ENCODE data around the gene ACAA1.
"Not testable (repeated sequence)": the region's sequence is repeated elsewhere in the genome, so short reads cannot be mapped to it uniquely, and the experiment has no call there.

The ACAA1 gene

GRCh38 chr3:38163117-38163840 lies 26.4 kb upstream of the ACAA1 start:
- no peak for DNase-seq (ENCODE audit: low read depth)
- peak; percentile 5 for TF ChIP-seq CTCF (IDR thresholded peaks at IDR 0.05; ENCODE audit: low read length, missing control alignments)
- no peak overlapping the region for H3K4me3 ChIP-seq (replicated peaks; ENCODE audit: low read depth, low read length)

GRCh38 chr3:38160704-38161103 lies 23.8 kb upstream of the ACAA1 start:
- not testable (repeated sequence) for DNase-seq (ENCODE audit: low read depth)

DNA sequence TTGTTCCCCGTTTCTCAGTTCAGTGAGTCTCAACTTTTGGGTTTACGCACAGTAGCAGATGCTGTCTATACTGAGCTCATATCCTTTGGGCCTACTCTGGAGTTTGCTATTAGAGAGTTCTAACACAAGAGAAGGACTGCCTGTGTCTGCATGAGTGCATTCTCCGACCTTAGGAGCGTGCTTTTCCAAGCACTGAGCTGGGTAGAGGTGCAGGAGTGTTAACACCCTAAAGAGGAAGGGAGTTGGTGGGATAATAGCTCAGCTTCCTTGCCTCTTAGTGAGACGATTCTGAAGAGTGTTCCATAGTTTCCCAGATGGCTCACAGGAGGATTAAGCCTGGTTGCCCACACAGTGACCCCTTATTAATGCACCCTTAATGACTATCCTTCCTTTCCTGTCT lies 21.5 kb upstream of the ACAA1 start:
- TF ChIP-seq CTCF (IDR thresholded peaks at IDR 0.05; ENCODE audit: low read length, missing control alignments), result no peak
- no peak for DNase-seq (ENCODE audit: low read depth)
- no peak overlapping the region for H3K4me3 ChIP-seq (replicated peaks; ENCODE audit: low read depth, low read length)

More at GRCh38 chr3:38160704-38161103, 23.8 kb upstream of the ACAA1 start:
- not testable (repeated sequence) for H3K4me3 ChIP-seq (replicated peaks; ENCODE audit: low read depth, low read length)

DNA sequence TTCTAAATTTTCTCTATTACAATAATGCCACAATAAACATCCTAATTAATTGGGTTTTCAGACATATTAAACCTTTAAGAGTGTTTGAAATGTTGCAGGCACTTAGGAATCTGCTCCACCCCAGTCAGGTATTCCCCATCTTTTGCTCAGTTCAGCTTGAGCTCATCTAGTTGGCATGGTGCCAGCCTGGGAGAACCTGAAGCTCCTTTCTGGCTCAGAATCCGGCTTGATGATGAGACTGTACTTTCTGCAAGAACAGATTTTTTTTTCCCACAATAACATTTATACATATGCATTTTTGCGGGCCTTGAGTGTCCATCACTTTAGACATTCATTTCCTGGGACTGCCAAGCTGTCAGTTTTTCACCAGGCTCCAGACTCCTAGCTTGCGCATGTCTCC lies 20.7 kb upstream of the ACAA1 start:
- TF ChIP-seq CTCF (IDR thresholded peaks at IDR 0.05; ENCODE audit: low read length, missing control alignments), result no peak
- H3K4me3 ChIP-seq (replicated peaks; ENCODE audit: low read depth, low read length), result no peak overlapping the region
- DNase-seq (ENCODE audit: low read depth), result no peak

GRCh38 chr3:38157117-38157516 lies 20.2 kb upstream of the ACAA1 start:
- no peak overlapping the region for H3K4me3 ChIP-seq (replicated peaks; ENCODE audit: low read depth, low read length)
- no peak for DNase-seq (ENCODE audit: low read depth)
- TF ChIP-seq CTCF (IDR thresholded peaks at IDR 0.05; ENCODE audit: low read length, missing control alignments), result no peak

DNA sequence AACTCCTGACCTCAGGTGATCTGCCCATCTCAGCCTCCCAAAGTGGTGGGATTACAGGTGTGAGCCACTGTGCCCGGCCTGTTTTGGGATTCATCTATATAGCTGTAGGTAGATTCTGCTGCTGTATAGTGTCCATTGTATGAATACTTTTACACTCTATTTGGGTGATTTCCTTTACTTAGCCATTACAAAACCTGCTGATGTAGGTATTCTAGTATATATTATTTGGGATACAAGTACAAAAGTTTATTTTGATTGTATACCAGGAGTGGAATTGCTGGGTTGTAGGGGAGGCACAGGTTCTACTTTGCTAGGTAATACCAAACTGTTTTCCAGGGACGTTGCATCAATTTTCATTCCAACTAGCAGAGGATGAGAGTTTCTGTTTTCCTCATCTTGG lies 18.9 kb upstream of the ACAA1 start:
- no peak for DNase-seq (ENCODE audit: low read depth)
- no peak overlapping the region for H3K4me3 ChIP-seq (replicated peaks; ENCODE audit: low read depth, low read length)
- TF ChIP-seq CTCF (IDR thresholded peaks at IDR 0.05; ENCODE audit: low read length, missing control alignments), result no peak

- TF ChIP-seq CTCF (IDR thresholded peaks at IDR 0.05; ENCODE audit: low read length, missing control alignments), result no peak
- DNase-seq (ENCODE audit: low read depth), result no peak
- H3K4me3 ChIP-seq (replicated peaks; ENCODE audit: low read depth, low read length), result no peak overlapping the region
These were observed 17.8 kb upstream of the ACAA1 start for GRCh38 chr3:38154625-38155255.

Data from fibroblast of pulmonary artery (primary cell).